ENCODE data around the gene DGKQ.

The DGKQ gene

DNA sequence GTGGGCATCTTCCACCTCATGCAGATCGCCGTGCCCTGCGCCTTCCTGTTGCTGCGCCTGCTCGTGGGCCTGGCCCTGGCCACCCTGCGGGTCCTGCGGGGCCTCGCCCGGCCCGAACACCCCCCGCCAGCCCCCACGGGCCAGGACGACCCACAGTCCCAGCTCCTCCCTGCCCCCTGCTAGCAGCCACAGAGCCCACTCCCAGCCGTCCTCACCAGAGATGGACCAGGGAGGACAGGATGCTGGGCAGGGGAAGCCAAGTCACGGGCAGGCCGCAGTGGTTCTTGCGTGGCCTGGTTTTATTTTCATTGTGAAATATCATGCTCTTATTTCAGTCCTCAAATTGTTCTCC lies 15.1 kb downstream of the DGKQ start:
- Histone ChIP-seq H3K36me3 (ENCODE audit: control insufficient read depth, insufficient read depth, low read length) (peaks cover 10% of the 10 kb centered on the region), H3K4me3 (replicated peaks; ENCODE audit: low read depth, low read length) (no peak overlapping the region), H3K27me3 (replicated peaks; ENCODE audit: control insufficient read depth, insufficient read depth, low read length) (no peaks in the 10 kb centered on the region)
- DNase-seq (ENCODE audit: extremely low read depth, insufficient read length): no peak
- TF ChIP-seq, protein P1, sequence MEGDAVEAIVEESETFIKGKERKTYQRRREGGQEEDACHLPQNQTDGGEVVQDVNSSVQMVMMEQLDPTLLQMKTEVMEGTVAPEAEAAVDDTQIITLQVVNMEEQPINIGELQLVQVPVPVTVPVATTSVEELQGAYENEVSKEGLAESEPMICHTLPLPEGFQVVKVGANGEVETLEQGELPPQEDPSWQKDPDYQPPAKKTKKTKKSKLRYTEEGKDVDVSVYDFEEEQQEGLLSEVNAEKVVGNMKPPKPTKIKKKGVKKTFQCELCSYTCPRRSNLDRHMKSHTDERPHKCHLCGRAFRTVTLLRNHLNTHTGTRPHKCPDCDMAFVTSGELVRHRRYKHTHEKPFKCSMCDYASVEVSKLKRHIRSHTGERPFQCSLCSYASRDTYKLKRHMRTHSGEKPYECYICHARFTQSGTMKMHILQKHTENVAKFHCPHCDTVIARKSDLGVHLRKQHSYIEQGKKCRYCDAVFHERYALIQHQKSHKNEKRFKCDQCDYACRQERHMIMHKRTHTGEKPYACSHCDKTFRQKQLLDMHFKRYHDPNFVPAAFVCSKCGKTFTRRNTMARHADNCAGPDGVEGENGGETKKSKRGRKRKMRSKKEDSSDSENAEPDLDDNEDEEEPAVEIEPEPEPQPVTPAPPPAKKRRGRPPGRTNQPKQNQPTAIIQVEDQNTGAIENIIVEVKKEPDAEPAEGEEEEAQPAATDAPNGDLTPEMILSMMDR (IDR thresholded peaks at IDR 0.05; ENCODE audit: insufficient read depth, low read length, poor library complexity, severe bottlenecking): no peak

DNA sequence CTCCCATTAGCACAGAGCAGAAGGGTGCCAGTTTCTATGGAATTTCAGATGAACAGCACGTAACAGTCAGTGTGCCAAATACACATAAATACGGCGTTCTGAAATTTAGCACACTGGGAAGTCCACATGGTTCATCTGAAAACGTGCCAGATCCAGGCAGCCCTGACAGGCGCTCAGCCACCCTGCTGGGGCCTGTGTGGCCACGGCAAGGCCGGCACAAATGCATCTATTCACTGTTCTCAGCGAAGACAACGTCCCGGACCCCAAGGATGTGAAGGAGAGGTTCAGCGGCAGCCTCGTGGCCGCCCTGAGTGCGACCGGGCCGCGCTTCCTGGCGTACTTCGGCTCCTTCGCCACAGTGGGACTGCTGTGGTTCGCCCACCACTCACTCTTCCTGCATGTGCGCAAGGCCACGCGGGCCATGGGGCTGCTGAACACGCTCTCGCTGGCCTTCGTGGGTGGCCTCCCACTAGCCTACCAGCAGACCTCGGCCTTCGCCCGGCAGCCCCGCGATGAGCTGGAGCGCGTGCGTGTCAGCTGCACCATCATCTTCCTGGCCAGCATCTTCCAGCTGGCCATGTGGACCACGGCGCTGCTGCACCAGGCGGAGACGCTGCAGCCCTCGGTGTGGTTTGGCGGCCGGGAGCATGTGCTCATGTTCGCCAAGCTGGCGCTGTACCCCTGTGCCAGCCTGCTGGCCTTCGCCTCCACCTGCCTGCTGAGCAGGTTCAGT lies 15.6 kb downstream of the DGKQ start:
- peaks cover 9% of the 10 kb centered on the region for H3K36me3 ChIP-seq (ENCODE audit: control insufficient read depth, insufficient read depth, low read length)
- DNase-seq (ENCODE audit: extremely low read depth, insufficient read length): no peak
- TF ChIP-seq, protein P1 (IDR thresholded peaks at IDR 0.05; ENCODE audit: insufficient read depth, low read length, poor library complexity, severe bottlenecking): no peak
- H3K4me3 ChIP-seq (replicated peaks; ENCODE audit: low read depth, low read length): no peak overlapping the region
- no peaks in the 10 kb centered on the region for H3K27me3 ChIP-seq (replicated peaks; ENCODE audit: control insufficient read depth, insufficient read depth, low read length)

DNA sequence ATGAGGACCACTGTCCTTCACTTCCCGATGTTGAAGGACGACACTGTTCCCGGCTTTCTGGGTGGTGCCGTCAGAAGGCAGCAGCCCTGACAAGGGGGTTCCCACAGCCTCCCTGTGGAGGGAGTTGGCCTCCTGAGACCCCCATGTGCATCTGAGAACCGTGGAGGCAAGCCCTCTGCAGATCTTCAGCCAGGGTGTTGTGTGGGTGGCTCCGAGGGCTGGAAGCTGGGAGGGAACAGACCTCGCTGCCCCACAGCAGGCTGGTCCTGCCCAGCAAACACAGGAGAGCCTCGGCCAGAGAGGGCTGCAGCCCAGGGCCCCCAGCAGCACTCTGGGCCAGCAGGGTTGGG lies 16.2 kb downstream of the DGKQ start:
- Histone ChIP-seq H3K27me3 (replicated peaks; ENCODE audit: control insufficient read depth, insufficient read depth, low read length) (no peaks in the 10 kb centered on the region), H3K36me3 (ENCODE audit: control insufficient read depth, insufficient read depth, low read length) (peaks cover 9% of the 10 kb centered on the region), H3K4me3 (replicated peaks; ENCODE audit: low read depth, low read length) (no peak overlapping the region)
- TF ChIP-seq, protein P1 (IDR thresholded peaks at IDR 0.05; ENCODE audit: insufficient read depth, low read length, poor library complexity, severe bottlenecking): no peak
- no peak for DNase-seq (ENCODE audit: extremely low read depth, insufficient read length)

DNA sequence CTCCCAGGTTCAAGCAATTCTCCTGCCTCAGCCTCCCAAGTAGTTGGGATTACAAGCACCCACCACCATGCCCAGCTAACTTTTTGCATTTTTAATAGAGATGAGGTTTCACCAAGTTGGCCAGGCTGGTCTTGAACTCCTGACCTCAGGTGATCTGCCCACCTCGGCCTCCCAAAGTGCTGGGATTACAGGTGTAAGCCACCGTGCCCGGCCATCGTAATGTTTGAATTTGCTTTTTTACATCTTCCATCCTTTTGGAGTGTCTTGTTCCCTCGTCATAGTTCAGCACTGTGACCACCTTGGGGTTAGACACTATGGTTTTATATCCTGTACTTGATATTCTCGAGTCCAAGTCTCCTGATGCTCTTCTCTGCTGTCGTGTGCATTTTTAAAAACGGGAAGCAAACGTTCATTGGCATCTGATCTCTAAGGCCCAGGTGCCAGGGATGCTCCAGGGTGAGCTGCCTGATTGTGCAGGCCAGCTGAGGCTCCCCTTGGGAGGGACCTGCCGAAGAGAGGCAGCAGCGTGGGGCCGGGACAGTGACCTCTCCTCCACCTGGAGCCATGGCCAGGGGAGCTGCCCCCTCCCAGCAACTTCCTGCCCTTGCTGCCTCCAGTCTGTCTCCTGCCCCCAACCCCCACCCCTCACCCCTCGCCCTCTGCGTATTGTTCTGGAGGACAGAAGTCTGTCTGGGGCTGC lies 16.7 kb downstream of the DGKQ start:
- H3K27me3 ChIP-seq (replicated peaks; ENCODE audit: control insufficient read depth, insufficient read depth, low read length): no peaks in the 10 kb centered on the region
- TF ChIP-seq, protein P1 (IDR thresholded peaks at IDR 0.05; ENCODE audit: insufficient read depth, low read length, poor library complexity, severe bottlenecking): no peak
- peaks cover 6% of the 10 kb centered on the region for H3K36me3 ChIP-seq (ENCODE audit: control insufficient read depth, insufficient read depth, low read length)
- no peak for DNase-seq (ENCODE audit: extremely low read depth, insufficient read length)
- no peak overlapping the region for H3K4me3 ChIP-seq (replicated peaks; ENCODE audit: low read depth, low read length)

DNA sequence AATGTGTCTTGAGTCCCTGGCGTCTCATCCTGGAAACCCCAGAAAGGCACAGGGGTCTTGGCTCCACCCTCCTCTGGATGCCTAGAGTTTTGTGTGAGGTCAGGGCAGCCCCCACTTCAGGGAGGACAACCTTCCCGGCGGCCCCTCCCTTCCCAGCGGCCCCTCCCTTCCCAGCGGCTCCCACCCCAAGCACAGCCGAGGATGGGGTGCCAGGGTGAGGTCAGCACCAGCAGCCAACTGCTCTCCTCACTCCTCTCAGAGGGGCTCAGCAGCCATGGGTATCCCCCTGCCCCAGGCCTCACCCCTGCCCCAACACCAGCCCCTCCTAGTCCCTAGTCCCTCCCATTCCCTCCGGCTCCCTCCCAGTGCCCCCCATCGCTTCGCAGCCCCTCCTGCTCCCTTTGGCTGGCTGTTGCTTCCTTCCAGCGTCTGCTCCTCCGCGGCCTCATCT lies 17.4 kb downstream of the DGKQ start:
- Histone ChIP-seq H3K4me3 (replicated peaks; ENCODE audit: low read depth, low read length) (no peak overlapping the region), H3K27me3 (replicated peaks; ENCODE audit: control insufficient read depth, insufficient read depth, low read length) (no peaks in the 10 kb centered on the region), H3K36me3 (ENCODE audit: control insufficient read depth, insufficient read depth, low read length) (peaks cover 6% of the 10 kb centered on the region)
- TF ChIP-seq, protein P1 (IDR thresholded peaks at IDR 0.05; ENCODE audit: insufficient read depth, low read length, poor library complexity, severe bottlenecking): no peak
- no peak for DNase-seq (ENCODE audit: extremely low read depth, insufficient read length)

All from GM06990 (cell line).